Measurements from ENCODE around the gene IGF1R.

- no peak for TF ChIP-seq CTCF (IDR thresholded peaks at IDR 0.05)
- no peak for TF ChIP-seq POLR2A (IDR thresholded peaks at IDR 0.05)
- TF ChIP-seq POLR2AphosphoS5 (IDR thresholded peaks at IDR 0.05), result no peak
- TF ChIP-seq EP300 (IDR thresholded peaks at IDR 0.05), result no peak
Measured at GRCh38 chr15:98860281-98861041, 212.1 kb downstream of the IGF1R start.

Data from suprapubic skin (tissue), 4 donors.